CD14-positive monocyte (primary cell): Measurements from ENCODE around the gene CDH15. TPM values are rescaled to one million over a fixed set of nuclear protein-coding genes. Genes with fewer than 3 reads are reported as not detected.

ENCODE experiments used
- DNase-seq, 3 donors: peaks; one replicate each; pipeline ENCODE4 v3.0.0-alpha.2; 2011 to 2022
- H2AFZ ChIP-seq: 2 replicates; pipeline ENCODE4 v1.6.0; 2012; ENCODE audit warnings: mild to moderate bottlenecking, low read depth, low read length, inconsistent platforms; ENCODE audit not compliant: insufficient read depth, poor library complexity, severe bottlenecking
- H3K27ac ChIP-seq, 2 donors: 1 replicate in 1 of 2; 2 replicates in 1 of 2; pipeline ENCODE4 v1.5.1; 2012 to 2013; ENCODE audit warnings: low read length in 2 of 2, control low read depth in 1 of 2, inconsistent platforms in 1 of 2, low read depth in 1 of 2, mild to moderate bottlenecking in 1 of 2
- H3K27me3 ChIP-seq, 2 donors: one replicate each; pipeline versions ENCODE4 v1.6.0 to v1.6.1; 2011 to 2013; ENCODE audit warnings: low read length in 2 of 2; ENCODE audit not compliant: control insufficient read depth in 2 of 2, insufficient read depth in 2 of 2
- H3K36me3 ChIP-seq, 2 donors: replicated peaks in 1 of 2; 1 replicate in 1 of 2; 2 replicates in 1 of 2; pipeline versions ENCODE4 v1.5.1 to v1.6.1; 2012 to 2013; ENCODE audit warnings: low read length in 2 of 2, control low read depth in 1 of 2, inconsistent platforms in 1 of 2, mild to moderate bottlenecking in 1 of 2; ENCODE audit not compliant: insufficient read depth in 2 of 2, control insufficient read depth in 1 of 2
- H3K4me1 ChIP-seq, 2 donors: 1 replicate in 1 of 2; 2 replicates in 1 of 2; pipeline versions ENCODE4 v1.5.1 to v1.6.1; 2012 to 2013; ENCODE audit warnings: low read length in 2 of 2, control low read depth in 1 of 2, inconsistent platforms in 1 of 2, mild to moderate bottlenecking in 1 of 2, moderate library complexity in 1 of 2; ENCODE audit not compliant: insufficient read depth in 2 of 2, control insufficient read depth in 1 of 2
- H3K4me2 ChIP-seq: replicated peaks from 2 replicates; pipeline ENCODE3; 2012; ENCODE audit warnings: low read length, moderate library complexity, mild to moderate bottlenecking; ENCODE audit not compliant: poor library complexity, severe bottlenecking; ENCODE audit errors: extremely low read depth
- H3K4me3 ChIP-seq, 3 experiments: fragments of 200-600 bp in 1 of 3; sonication (generic) in 1 of 3; replicated peaks in 1 of 3; 1 replicate in 2 of 3; 2 replicates in 1 of 3; pipeline ENCODE4 v1.5.1; 2011 to 2013; ENCODE audit warnings: low read length in 3 of 3, mild to moderate bottlenecking in 3 of 3, control low read depth in 2 of 3, low read depth in 2 of 3, inconsistent platforms in 1 of 3, moderate library complexity in 1 of 3
- H3K79me2 ChIP-seq: 2 replicates; pipeline ENCODE4 v1.6.0; 2012; ENCODE audit warnings: mild to moderate bottlenecking, control low read depth, inconsistent platforms, low read length, moderate library complexity; ENCODE audit not compliant: insufficient read depth
- H3K9ac ChIP-seq: 2 replicates; pipeline ENCODE4 v1.6.0; 2017; ENCODE audit warnings: low read length, mild to moderate bottlenecking; ENCODE audit not compliant: insufficient read depth, poor library complexity, severe bottlenecking
- H3K9me3 ChIP-seq, 2 donors: replicated peaks in 1 of 2; 1 replicate in 1 of 2; 2 replicates in 1 of 2; pipeline versions ENCODE4 v1.5.1 to v1.6.1; 2012 to 2013; ENCODE audit warnings: low read length in 2 of 2, control low read depth in 1 of 2; ENCODE audit not compliant: control insufficient read depth in 1 of 2, insufficient read depth in 1 of 2
- H4K20me1 ChIP-seq: 2 replicates; pipeline ENCODE4 v1.6.0; 2012; ENCODE audit warnings: mild to moderate bottlenecking, low read length, control low read depth, moderate library complexity; ENCODE audit not compliant: insufficient read depth
- H3K27ac Mint-ChIP-seq, 7 donors: one replicate each; pipeline ENCODE4 v1.8.0; 2020; ENCODE audit warnings: mild to moderate bottlenecking in 7 of 7, mixed read lengths in 7 of 7, moderate library complexity in 6 of 7, inconsistent platforms in 2 of 7
- H3K27me3 Mint-ChIP-seq, 3 donors: one replicate each; pipeline ENCODE4 v1.8.0; 2021 to 2022; ENCODE audit warnings: low read depth in 3 of 3, mild to moderate bottlenecking in 3 of 3, mixed read lengths in 3 of 3, moderate library complexity in 3 of 3, inconsistent platforms in 1 of 3
- H3K36me3 Mint-ChIP-seq, 2 donors: one replicate each; pipeline ENCODE4 v1.8.0; 2020; ENCODE audit warnings: mixed read lengths in 2 of 2, inconsistent platforms in 1 of 2, mild to moderate bottlenecking in 1 of 2
- H3K4me1 Mint-ChIP-seq: one replicate; pipeline ENCODE4 v1.8.0; 2020; ENCODE audit warnings: mild to moderate bottlenecking, mixed read lengths
- H3K4me3 Mint-ChIP-seq, 2 donors: one replicate each; pipeline ENCODE4 v1.8.0; 2020; ENCODE audit warnings: mild to moderate bottlenecking in 2 of 2, mixed read lengths in 2 of 2, moderate library complexity in 1 of 2
- H3K9me3 Mint-ChIP-seq, 7 donors: one replicate each; pipeline ENCODE4 v1.8.0; 2020 to 2022; ENCODE audit warnings: mixed read lengths in 7 of 7, mild to moderate bottlenecking in 6 of 7, moderate library complexity in 6 of 7, inconsistent platforms in 2 of 7
- CTCF ChIP-seq: fragments of 200-600 bp; IDR thresholded peaks from one replicate; pipeline ENCODE4 v1.8.0; 2022; ENCODE audit warnings: antibody characterized with exemption, mild to moderate bottlenecking
- WGBS: methylation state at CpG from one replicate; pipeline ENCODE4 v1.1.5; 2013; ENCODE audit warnings: missing lambda C conversion rate; ENCODE audit not compliant: insufficient coverage; 5-methylcytosine and 5-hydroxymethylcytosine counted together
- intact Hi-C, 2 donors: fragments of 100-400 bp; cut with micrococcal nuclease; formaldehyde crosslinking; loops; one replicate each; pipeline versions ENCODE4 v1.15.0 to v1.15.1; 2023
- polyA plus RNA-seq, 3 donors: library from polyadenylated mRNA; depleted of rRNA in 1 of 3; unstranded in 2 of 3; stranded (reverse) in 1 of 3; fragments of 300-500 nt in 2 of 3; fragments of >200 nt in 1 of 3; fragmentation: Illumina TruSeq in 2 of 3; gene quantifications; 1 replicate in 2 of 3; 2 replicates in 1 of 3; pipeline ENCODE4 v1.2.3, GENCODE V29; 2012 to 2021

CDH15 gene
- polyA plus RNA-seq, 3 donors: not detected

- Histone ChIP-seq H3K79me2 (no peaks in the 10 kb centered on the region), H3K36me3 (peaks cover 60 to 93% of the 10 kb centered on the region in 2 donors), H4K20me1 (peaks cover 10% of the 10 kb centered on the region), H3K27me3 (no peaks in the 10 kb centered on the region), H3K9ac (no peak overlapping the region), H3K4me3 (no peak overlapping the region), H3K4me2 (no peak overlapping the region), H2AFZ (no peak overlapping the region), H3K9me3 (peaks cover 0 to 32% of the 10 kb centered on the region in 2 donors), H3K4me1 (no peaks in the 10 kb centered on the region), H3K27ac (no peak overlapping the region)
- Mint-ChIP-seq H3K9me3 (peaks cover 6 to 30% (median 22%) of the 10 kb centered on the region in 7 donors), H3K4me3 (no peak overlapping the region), H3K27ac (peak overlapping the region in 2 of 7 donors; percentile 43 to 54), H3K4me1 (no peaks in the 10 kb centered on the region), H3K36me3 (peaks cover 63 to 87% of the 10 kb centered on the region in 2 donors), H3K27me3 (peaks cover 0 to 1% (median 0%) of the 10 kb centered on the region in 3 donors)
- no peak for TF ChIP-seq CTCF
- intact Hi-C loops: no loop called here
- DNase-seq: no peak
- 99% methylated on average over 20 of the region's 25 CpGs for WGBS
Measured at GRCh38 chr16:89145406-89146161, 26.0 kb upstream of the CDH15 start.

- intact Hi-C loops: no loop called here
- Mint-ChIP-seq H3K9me3 (peaks cover 6 to 30% (median 22%) of the 10 kb centered on the region in 7 donors), H3K27ac (peak overlapping the region in 2 of 7 donors; percentile 53 to 54), H3K27me3 (peaks cover 0 to 1% (median 0%) of the 10 kb centered on the region in 3 donors), H3K4me3 (no peak overlapping the region), H3K36me3 (peaks cover 62 to 87% of the 10 kb centered on the region in 2 donors), H3K4me1 (no peaks in the 10 kb centered on the region)
- no peak overlapping the region for H3K27ac ChIP-seq
- WGBS: 96% methylated on average over 19 of the region's 21 CpGs
- no peaks in the 10 kb centered on the region for H3K27me3 ChIP-seq
- H3K4me2 ChIP-seq: no peak overlapping the region
- H3K9me3 ChIP-seq: peaks cover 0 to 32% of the 10 kb centered on the region in 2 donors
- DNase-seq: no peak
- no peak overlapping the region for H3K9ac ChIP-seq
- no peaks in the 10 kb centered on the region for H3K79me2 ChIP-seq
- H3K4me1 ChIP-seq: no peaks in the 10 kb centered on the region
- peaks cover 59 to 93% of the 10 kb centered on the region in 2 donors for H3K36me3 ChIP-seq
- no peak overlapping the region for H3K4me3 ChIP-seq
- no peak overlapping the region for H2AFZ ChIP-seq
- TF ChIP-seq CTCF: no peak
- H4K20me1 ChIP-seq: peaks cover 10% of the 10 kb centered on the region
Measured at GRCh38 chr16:89146211-89147005, 25.1 kb upstream of the CDH15 start.
